ENCODE results near the gene CALN1.

DNA sequence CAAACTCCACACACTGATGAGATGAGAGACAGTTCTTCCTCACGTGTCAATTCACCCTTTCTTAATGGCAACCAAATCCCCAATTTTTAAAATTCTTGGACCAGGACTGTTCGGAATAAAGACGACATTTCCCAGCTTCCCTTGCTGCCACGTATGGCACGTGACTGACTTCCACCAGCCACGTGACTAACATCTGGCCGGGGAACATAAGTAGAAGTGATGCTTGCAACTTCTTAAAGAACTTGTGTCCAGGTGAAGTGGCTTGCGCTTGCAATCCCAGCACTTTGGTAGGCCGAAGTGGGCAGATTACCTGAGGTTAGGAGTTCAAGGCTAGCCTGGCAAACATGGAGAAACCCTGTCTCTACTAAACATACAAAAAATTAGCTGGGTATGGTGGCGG is 405.1 kb downstream of the CALN1 start:
- TF ChIP-seq EZH2 (IDR thresholded peaks at IDR 0.05; ENCODE audit: borderline replicate concordance, low read length) = no peak
- TF ChIP-seq, protein P1, sequence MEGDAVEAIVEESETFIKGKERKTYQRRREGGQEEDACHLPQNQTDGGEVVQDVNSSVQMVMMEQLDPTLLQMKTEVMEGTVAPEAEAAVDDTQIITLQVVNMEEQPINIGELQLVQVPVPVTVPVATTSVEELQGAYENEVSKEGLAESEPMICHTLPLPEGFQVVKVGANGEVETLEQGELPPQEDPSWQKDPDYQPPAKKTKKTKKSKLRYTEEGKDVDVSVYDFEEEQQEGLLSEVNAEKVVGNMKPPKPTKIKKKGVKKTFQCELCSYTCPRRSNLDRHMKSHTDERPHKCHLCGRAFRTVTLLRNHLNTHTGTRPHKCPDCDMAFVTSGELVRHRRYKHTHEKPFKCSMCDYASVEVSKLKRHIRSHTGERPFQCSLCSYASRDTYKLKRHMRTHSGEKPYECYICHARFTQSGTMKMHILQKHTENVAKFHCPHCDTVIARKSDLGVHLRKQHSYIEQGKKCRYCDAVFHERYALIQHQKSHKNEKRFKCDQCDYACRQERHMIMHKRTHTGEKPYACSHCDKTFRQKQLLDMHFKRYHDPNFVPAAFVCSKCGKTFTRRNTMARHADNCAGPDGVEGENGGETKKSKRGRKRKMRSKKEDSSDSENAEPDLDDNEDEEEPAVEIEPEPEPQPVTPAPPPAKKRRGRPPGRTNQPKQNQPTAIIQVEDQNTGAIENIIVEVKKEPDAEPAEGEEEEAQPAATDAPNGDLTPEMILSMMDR (IDR thresholded peaks at IDR 0.05; ENCODE audit: low read length) = no peak
